IMR-90 (cell line): ENCODE measurements around the gene MARCHF3.

Experiments
- CEBPB ChIP-seq: IDR thresholded peaks from 2 replicates; pipeline ENCODE4 v1.6.1; 2012; ENCODE audit warnings: low read depth, low read length, improper control_type of control experiment
- CHD1 ChIP-seq: IDR thresholded peaks from 2 replicates; pipeline ENCODE4 v1.6.1; 2012; ENCODE audit warnings: low read depth, low read length, improper control_type of control experiment
- CTCF ChIP-seq: conservative IDR thresholded peaks from 2 replicates; pipeline ENCODE4 v1.5.1; 2012; ENCODE audit warnings: mild to moderate bottlenecking, low read depth, low read length, improper control_type of control experiment
- ELK1 ChIP-seq: fragments of 150-350 bp; IDR thresholded peaks from 2 replicates; pipeline ENCODE4 v1.6.1; 2016; ENCODE audit warnings: low read depth, mild to moderate bottlenecking, low read length, moderate library complexity, borderline replicate concordance
- MAFK ChIP-seq: IDR thresholded peaks from 2 replicates; pipeline ENCODE4 v1.6.1; 2012; ENCODE audit warnings: low read depth, low read length, improper control_type of control experiment
- MAZ ChIP-seq: IDR thresholded peaks from 2 replicates; pipeline ENCODE4 v1.6.1; 2012; ENCODE audit warnings: low read depth, mild to moderate bottlenecking, low read length, improper control_type of control experiment, moderate library complexity, borderline replicate concordance
- NFE2L2 ChIP-seq: fragments of 150-350 bp; IDR thresholded peaks from 2 replicates; pipeline ENCODE4 v1.6.1; 2016; ENCODE audit warnings: low read depth, mild to moderate bottlenecking, low read length
- POLR2A ChIP-seq: IDR thresholded peaks from 2 replicates; pipeline ENCODE4 v1.6.1; 2012; ENCODE audit warnings: mild to moderate bottlenecking, low read depth, low read length
- RAD21 ChIP-seq: IDR thresholded peaks from 2 replicates; pipeline ENCODE4 v1.6.1; 2012; ENCODE audit warnings: low read length, improper control_type of control experiment
- RCOR1 ChIP-seq: IDR thresholded peaks from 2 replicates; pipeline ENCODE4 v1.6.1; 2012; ENCODE audit warnings: mild to moderate bottlenecking, low read length, improper control_type of control experiment; ENCODE audit not compliant: insufficient replicate concordance

GRCh38 chr5:126959188-126959587, 71.2 kb downstream of the MARCHF3 start:
- no peak for TF ChIP-seq CHD1
- no peak for TF ChIP-seq CTCF
- TF ChIP-seq MAFK = 0 out of 2 replicates have a peak, but pooled peaks have one; percentile 21
- no peak for TF ChIP-seq MAZ
- no peak for TF ChIP-seq CEBPB
- no peak for TF ChIP-seq RCOR1
- TF ChIP-seq RAD21 = no peak
- TF ChIP-seq POLR2A = no peak
- no peak for TF ChIP-seq ELK1
- no peak for TF ChIP-seq NFE2L2
